ENCODE measurements around the gene DNM3.
"Not testable (repeated sequence)": the region's sequence is repeated elsewhere in the genome, so short reads cannot be mapped to it uniquely, and the experiment has no call there.

DNM3 gene

GRCh38 chr1:172344444-172344843 is 503.1 kb downstream of the DNM3 start:
- no peak for DNase-seq

GRCh38 chr1:172345077-172345476 is 503.8 kb downstream of the DNM3 start:
- no peak for DNase-seq

- no peak for DNase-seq
Measured at GRCh38 chr1:172347416-172347815, 506.1 kb downstream of the DNM3 start.

GRCh38 chr1:172350856-172351255 is 509.6 kb downstream of the DNM3 start:
- DNase-seq: no peak

- no peak for DNase-seq
Measured at GRCh38 chr1:172351346-172351745, 510.0 kb downstream of the DNM3 start.

GRCh38 chr1:172351754-172352161 is 510.5 kb downstream of the DNM3 start:
- no peak for DNase-seq

- no peak for DNase-seq
Measured at GRCh38 chr1:172352435-172352834, 511.1 kb downstream of the DNM3 start.

GRCh38 chr1:172354291-172355274 is 513.3 kb downstream of the DNM3 start:
- DNase-seq: no peak

GRCh38 chr1:172356620-172357019 is 515.3 kb downstream of the DNM3 start:
- no peak for DNase-seq

- DNase-seq: no peak
Measured at GRCh38 chr1:172357753-172358385, 516.6 kb downstream of the DNM3 start.

- DNase-seq: no peak
Measured at GRCh38 chr1:172359491-172359999, 518.2 kb downstream of the DNM3 start.

GRCh38 chr1:172360511-172360910 is 519.2 kb downstream of the DNM3 start:
- no peak for DNase-seq

GRCh38 chr1:172360985-172361384 is 519.7 kb downstream of the DNM3 start:
- DNase-seq: no peak

GRCh38 chr1:172363852-172364251 is 522.6 kb downstream of the DNM3 start:
- no peak for DNase-seq

GRCh38 chr1:172371646-172372045 is 530.3 kb downstream of the DNM3 start:
- DNase-seq: not testable (repeated sequence)

GRCh38 chr1:172373864-172374263 is 532.6 kb downstream of the DNM3 start:
- no peak for DNase-seq

- DNase-seq: no peak
Measured at GRCh38 chr1:172375211-172375631, 533.9 kb downstream of the DNM3 start.

GRCh38 chr1:172376431-172376830 is 535.1 kb downstream of the DNM3 start:
- no peak for DNase-seq

GRCh38 chr1:172377565-172377964 is 536.3 kb downstream of the DNM3 start:
- no peak for DNase-seq

- no peak for DNase-seq
Measured at GRCh38 chr1:172378109-172378760, 536.9 kb downstream of the DNM3 start.

GRCh38 chr1:172380441-172381244 is 539.3 kb downstream of the DNM3 start:
- DNase-seq: no peak

- no peak for DNase-seq
Measured at GRCh38 chr1:172381946-172382345, 540.6 kb downstream of the DNM3 start.
